ENCODE results near the gene GAL3ST2.

GAL3ST2 gene

DNA sequence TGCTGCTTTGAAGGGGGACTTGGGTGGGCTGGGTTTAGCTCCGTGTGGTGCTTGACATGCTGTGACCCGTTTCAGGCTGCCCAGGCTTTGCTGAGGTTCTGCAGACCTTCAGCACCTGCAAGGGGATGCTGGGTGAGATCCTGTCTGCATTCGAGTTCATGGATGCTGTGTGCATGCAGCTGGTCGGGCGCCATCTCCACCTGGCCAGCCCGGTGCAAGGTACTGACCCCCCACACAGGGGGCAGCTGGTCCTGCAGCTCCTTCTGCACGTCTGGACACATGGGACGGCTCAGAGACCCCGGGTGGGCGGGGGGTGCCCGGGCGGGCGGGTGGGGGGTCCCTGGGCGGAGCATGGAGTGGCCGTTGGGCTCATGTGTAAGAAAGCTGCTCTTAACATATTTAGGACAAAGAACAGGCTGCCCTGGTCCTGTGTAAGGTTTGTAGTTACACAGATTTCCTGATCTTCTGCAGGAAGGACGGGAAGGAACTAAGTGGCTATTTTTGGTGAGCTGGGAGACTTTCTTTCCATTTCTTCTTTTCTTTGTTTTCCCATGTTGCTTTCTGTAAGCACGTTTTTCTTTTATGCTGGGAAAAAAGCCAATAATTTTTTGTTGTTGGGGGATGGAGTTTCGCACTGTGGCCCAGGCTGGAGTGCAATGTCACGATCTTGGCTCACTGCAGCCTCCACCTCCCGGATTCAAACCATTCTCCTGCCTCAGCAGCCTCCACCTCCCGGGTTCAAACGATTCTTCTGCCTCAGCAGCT lies 26.4 kb upstream of the GAL3ST2 start:
- no peak overlapping the region for H3K4me3 ChIP-seq (ENCODE audit: low read depth, low read length)
- TF ChIP-seq, protein P1, sequence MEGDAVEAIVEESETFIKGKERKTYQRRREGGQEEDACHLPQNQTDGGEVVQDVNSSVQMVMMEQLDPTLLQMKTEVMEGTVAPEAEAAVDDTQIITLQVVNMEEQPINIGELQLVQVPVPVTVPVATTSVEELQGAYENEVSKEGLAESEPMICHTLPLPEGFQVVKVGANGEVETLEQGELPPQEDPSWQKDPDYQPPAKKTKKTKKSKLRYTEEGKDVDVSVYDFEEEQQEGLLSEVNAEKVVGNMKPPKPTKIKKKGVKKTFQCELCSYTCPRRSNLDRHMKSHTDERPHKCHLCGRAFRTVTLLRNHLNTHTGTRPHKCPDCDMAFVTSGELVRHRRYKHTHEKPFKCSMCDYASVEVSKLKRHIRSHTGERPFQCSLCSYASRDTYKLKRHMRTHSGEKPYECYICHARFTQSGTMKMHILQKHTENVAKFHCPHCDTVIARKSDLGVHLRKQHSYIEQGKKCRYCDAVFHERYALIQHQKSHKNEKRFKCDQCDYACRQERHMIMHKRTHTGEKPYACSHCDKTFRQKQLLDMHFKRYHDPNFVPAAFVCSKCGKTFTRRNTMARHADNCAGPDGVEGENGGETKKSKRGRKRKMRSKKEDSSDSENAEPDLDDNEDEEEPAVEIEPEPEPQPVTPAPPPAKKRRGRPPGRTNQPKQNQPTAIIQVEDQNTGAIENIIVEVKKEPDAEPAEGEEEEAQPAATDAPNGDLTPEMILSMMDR (IDR thresholded peaks at IDR 0.05; ENCODE audit: low read depth, low read length), result no peak

DNA sequence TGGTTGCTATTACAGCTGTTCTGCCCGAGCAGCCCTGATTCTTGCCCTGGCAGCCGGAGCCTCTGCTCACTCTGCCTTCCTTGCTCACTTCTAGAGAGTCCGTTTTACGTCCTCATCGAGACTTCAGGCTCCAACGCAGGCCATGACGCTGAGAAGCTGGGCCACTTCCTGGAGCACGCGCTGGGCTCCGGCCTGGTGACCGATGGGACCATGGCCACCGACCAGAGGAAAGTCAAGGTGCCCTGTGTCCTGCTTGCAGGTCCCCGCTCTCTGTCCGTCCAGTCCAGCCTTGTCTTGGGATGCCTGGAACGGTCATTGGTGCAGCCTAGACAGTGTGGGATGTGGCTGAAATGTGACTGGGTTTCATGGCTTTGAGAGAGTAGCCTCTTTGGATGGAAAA lies 25.5 kb upstream of the GAL3ST2 start:
- TF ChIP-seq, protein P1 (IDR thresholded peaks at IDR 0.05; ENCODE audit: low read depth, low read length), result no peak

DNA sequence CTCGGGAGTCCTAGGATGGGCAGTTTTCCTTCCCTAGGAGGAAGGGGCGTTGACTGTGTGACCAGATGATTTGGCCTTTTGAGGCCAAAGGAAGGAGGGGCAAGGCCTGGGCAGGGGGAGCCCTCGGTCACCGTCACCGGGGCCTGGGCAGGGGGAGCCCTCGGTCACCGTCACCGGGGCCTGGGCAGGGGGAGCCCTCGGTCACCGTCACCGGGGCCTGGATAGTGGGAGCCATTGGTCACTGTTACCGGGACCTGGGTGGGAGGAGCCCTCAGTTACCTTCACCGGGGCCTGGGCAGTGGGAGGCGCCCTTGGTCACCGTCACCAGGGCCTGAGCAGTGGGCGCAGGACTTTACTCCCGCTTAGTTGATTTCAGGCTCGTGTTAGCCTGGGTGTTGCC lies 24.8 kb upstream of the GAL3ST2 start:
- no peak overlapping the region for H3K4me3 ChIP-seq (ENCODE audit: low read depth, low read length)
- TF ChIP-seq, protein P1 (IDR thresholded peaks at IDR 0.05; ENCODE audit: low read depth, low read length), result no peak

More for the DNA sequence above, 25.5 kb upstream of the GAL3ST2 start:
- H3K4me3 ChIP-seq (ENCODE audit: low read depth, low read length), result no peak overlapping the region

DNA sequence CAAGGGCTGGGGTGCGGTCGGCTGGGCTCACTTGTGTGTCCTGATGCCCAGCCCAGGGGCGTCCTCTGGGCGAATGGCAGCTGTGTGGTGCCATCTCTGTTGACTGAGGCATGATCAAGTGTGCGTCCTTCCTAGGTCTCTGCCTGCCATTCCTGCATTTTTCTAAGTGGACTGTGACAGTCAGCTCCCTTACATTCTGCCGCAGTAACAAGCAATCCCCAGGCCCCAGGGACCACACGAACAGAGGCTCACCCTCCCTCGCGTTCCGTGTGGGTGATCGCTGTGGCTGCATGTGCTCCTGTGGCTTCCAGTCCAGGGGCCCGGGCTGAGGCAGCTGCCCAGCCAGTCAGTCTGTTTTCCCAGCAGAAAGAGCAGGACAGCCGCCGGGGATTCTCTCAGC lies 24.4 kb upstream of the GAL3ST2 start:
- TF ChIP-seq, protein P1 (IDR thresholded peaks at IDR 0.05; ENCODE audit: low read depth, low read length), result no peak
- no peak overlapping the region for H3K4me3 ChIP-seq (ENCODE audit: low read depth, low read length)

DNA sequence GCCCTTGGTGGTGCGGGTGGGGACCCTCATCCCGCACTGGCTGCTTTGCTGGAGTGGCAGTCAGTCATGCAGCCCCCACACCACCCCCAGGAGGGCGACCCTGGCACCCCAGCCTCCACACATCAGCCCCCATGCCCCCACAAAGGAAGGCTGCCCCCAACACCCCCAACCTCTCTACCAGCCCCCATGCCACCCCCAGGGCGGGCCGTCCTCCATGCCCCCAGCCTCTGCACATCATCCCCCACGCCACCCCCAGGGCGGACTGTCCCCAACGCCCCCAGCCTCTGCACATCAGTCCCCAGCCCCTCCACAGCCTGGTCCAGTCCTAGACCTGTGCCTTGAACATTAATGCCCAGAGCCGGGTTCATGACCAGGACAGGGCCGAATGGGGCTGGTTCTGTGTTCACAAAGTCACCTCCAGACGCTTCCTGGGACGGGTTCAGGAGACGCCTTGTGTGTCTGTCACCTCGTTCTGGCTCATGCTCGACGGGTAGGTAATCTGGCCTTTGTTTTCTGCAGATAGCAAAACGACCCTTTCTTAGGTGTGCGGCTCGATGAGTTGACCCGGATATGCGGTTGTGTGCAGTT lies 23.8 kb upstream of the GAL3ST2 start:
- TF ChIP-seq, protein P1 (IDR thresholded peaks at IDR 0.05; ENCODE audit: low read depth, low read length), result no peak
- no peak overlapping the region for H3K4me3 ChIP-seq (ENCODE audit: low read depth, low read length)

DNA sequence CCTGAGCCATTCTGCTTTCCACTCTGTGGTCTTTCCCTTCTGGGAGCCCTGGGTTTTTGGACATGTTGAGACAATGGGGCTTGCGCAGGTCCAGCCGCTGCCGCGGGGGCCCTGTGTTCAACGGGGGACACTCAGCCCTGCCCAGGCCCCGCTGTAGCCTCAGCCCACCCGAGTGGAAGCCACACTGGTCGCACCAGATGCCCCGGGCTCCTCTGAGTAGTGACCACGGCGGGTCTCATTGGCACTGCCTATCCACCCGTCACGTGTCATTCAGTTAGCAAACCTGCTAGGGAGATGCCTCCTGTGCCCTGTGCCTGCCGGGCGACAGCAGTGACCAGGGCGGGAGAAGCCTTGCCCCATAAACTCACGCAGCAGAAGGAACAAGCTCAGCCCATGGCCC lies 23.1 kb upstream of the GAL3ST2 start:
- H3K4me3 ChIP-seq (ENCODE audit: low read depth, low read length), result no peak overlapping the region
- TF ChIP-seq, protein P1 (IDR thresholded peaks at IDR 0.05; ENCODE audit: low read depth, low read length), result no peak

DNA sequence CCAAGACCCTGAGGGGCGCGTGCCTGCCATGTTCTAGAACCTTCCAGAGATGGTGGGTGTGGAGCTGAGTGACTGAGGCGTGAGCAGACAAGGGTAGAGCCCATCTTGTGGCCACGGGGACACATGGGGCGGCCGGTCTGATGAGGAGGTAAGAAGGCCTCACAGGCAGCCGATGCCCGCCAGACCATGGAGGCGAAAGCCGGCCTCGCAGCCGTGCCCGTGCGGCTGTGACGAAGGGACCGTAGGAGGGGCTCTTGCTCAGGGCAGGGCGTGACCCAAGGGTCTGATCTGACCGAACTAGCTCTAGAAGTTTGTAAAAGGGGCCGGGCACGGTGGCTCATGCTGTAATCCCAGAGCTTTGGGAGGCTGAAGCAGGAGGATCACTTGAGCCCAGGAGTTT lies 22.6 kb upstream of the GAL3ST2 start:
- TF ChIP-seq, protein P1 (IDR thresholded peaks at IDR 0.05; ENCODE audit: low read depth, low read length), result no peak
- H3K4me3 ChIP-seq (ENCODE audit: low read depth, low read length), result no peak overlapping the region

All from WI38 (cell line).